ENCODE measurements around the gene CLDN19.
A peak's percentile ranks its signal among the peaks of the same experiment; 100 is the strongest.
"Not testable (repeated sequence)": the region's sequence is repeated elsewhere in the genome, so short reads cannot be mapped to it uniquely, and the experiment has no call there.

The CLDN19 gene

DNA sequence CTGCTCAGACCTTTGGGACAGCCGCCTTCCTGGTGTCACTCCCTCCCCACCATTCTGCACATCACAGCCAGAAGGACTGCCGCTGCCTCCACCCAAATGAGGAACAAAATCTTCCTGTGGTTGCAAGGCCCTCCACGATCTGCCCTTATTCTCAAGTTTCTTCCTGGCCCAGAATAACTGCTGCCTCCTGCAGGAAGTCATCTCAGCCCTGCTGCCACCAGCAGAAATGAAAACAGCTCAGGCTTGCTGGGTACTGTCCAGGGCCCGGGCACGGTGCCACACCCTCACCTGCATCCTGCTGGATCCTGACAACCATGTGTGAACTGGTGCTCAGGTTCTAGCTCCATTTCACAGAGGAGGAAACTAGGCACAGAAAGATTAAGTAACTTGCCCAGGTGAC, 2.8 kb downstream of the CLDN19 start:
- no peak for DNase-seq

DNA sequence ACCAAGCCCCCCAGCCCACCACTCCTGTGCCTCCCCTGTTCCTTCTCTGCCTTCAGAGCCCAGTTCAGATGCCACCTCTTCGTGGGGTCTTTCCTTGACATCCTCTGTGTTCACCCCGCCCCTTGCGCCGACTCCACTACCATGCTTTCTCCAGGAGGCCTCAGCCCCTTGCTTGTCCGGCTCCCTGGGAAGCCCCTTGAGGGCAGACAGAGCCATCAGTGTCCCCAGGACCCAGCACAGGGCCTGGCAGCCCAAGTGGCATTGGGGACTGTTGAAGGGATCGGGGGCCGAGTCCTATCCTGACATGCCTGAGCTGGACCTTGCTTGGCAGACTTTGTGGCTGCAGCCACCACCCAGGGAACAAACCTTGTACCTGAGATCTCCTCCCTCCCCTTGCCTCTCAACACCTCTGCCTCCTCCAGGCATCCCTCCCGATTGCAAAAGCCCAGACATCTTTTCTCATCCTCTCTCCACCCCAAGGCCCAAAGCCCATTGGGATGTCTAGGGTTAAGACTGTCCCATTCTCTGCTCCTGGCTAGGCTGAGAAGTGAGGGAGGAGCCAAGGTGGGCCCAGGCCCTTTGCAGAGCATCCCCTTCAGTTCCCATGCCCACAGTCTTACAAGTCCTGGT, 3.4 kb downstream of the CLDN19 start:
- DNase-seq = no peak

DNA sequence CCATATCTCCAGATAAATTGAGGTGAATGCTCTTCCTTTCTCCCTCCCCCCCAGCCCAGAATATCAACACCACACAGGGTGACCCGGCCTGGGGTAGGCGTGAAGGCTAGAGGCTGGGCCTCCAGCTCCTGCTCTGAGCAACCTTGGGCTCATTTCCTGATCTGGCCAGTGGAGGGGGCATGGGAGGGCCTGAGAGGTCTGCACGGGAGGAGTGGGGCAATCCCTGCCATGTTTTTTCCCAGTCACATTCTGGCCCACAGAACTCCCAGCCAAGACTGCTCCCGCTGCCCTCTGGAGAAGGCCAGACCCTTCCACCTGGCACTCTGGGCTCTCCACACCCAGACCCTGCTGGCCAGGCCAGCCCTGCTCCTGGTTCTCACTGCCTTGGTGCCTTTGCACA, 3.9 kb downstream of the CLDN19 start:
- DNase-seq = no peak

DNA sequence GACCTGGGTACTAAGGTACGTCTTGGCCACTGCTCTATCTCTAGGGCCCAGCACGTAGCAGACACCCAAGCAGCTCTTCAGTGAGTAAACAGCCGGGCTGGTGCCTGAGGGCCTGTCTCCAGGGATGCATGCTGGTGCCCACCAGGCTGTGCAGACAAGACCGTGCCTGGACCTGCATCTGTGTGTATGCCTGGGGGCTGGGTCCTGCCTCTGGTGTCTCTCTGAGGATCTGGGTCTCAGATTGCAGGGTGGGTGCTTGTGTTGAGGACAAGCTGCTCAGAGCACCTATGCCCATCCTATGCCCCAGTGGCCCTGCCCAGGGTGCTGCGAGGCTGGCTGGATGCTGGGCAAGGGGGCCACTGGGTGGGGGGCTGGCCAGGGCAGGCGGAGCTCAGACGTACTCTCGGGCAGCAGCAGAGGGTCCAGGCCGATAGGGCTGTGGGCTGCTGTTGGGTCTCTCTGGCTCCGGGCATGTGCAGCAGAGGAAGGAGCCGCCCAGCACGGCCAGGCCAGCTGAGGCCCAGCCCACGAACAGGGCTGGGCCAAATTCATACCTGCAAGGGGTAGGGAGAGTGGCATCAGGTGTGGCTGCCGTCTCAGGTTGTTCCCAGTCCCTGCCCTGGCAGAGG, 4.4 kb downstream of the CLDN19 start:
- DNase-seq = no peak

DNA sequence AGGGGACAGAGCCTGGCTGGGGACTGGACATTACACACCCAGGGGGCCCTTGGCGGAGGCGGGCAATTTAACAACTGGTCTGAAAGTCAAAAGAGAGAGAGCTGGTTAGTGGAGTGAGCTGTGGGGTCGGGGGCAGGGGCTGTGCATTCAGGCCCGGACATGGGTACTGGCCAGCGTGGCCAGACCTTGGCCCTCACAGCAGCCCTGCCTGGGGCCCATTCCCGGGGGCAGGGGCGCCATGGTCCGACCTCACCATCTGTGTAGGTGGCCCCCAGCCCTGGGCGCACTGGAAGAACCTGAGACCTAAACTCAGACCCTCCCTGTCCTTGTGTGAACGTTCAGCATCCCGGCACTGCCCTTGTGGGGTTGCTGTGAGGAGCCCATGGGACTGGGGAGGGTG, 5.0 kb downstream of the CLDN19 start:
- DNase-seq = no peak

DNA sequence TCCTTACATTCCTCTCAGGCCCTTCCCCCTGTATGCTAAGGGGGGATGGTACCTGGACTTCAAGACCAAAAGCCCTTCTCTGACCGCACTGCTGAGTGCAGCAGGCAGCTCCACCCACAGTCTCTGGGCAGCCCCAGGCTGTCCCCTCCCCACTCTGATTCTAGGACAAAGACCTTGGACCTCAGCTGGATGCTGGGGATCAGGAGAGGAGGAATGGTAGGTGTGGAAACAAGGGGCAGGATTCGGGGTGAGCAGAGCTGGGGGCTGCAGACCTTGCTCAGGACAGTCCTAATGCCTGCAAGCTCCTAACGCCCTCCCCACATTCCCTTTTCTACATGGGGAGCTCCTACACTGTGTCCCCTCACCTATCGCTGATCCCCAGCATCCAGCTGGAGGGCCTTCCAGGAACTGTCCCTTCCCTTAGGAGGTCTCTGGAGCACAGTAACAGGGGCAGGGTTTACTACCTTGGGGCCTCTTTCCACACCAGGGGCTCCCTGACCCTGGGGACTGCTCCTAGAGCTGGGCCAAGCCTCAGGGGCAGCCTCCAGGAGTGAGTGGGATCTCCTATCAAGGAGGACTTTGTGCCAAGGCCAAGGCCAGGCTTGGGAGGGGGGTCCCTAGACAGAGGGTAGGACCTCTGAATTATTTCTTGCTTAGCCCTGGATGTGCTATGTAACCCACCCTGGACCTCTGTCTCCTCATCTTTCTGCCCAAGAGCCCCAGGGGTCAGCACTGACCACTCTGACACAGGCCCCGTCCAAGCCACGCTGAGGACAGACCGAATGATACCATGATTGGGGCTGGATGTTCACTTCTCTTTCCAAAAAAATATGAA, 5.6 kb downstream of the CLDN19 start:
- DNase-seq = no peak

DNA sequence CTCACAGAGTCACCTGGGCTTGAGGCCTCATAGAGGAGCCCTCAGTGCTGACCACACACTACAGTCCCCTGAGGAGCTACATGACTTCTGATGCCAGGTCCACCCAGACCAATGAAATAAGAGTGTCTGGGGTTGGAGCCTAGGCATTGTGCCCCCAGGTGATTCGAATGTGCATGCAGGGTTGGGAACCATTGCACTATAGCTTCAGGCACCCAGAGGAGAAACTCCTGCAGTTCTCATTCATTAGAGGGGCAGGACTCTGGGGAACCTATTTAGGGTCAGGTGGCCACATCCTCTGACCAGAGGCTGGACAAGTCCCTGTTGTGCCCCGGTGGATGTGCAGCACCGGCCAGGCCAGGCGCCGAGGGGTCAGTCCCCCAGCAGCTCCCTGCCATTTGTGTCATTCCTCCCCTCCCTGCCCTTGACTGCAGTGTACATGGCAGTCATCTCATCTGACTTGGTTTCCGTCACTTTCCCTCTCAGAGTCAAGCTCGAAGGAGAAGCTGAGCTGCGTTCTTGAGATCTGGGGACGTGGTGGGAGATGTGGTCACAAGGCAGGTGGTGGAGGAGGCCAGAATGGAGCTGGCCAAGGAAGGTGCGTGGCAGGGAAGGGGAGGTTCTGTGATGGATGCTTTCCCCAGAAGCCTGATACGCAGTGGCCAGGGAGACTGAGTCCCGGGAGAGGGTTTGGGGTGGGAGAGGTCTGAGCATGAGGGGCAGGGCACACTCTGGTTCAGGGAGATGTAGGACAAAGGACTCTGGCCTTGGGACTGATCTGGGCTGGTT, 6.4 kb downstream of the CLDN19 start:
- no peak for DNase-seq

DNA sequence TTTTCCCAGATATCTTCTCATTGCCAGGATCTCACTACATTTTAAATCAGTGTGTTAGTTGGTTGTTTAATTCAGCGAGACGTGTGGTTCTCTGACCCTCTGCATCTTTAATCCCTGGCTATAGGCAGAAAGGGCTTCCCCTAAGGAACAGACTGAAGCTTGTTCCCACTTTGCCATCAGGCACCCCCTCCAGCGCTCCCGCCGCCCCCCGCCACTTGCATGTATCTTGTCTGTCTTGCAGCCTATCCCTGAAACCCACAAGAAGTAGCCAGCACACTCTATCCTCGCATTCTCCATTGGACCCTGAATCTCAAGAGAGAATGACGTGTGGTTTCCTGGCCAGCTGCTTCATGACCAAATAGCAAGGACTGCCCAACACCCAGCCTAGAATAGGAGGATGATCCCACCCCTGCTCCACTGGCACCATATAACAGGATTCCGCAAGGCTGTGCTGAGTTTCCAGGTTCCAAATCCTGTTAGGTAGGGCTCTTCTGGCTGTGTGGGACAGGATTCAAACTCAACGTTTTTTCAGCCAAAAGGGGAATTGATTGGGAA, 7.8 kb downstream of the CLDN19 start:
- DNase-seq = no peak

DNA sequence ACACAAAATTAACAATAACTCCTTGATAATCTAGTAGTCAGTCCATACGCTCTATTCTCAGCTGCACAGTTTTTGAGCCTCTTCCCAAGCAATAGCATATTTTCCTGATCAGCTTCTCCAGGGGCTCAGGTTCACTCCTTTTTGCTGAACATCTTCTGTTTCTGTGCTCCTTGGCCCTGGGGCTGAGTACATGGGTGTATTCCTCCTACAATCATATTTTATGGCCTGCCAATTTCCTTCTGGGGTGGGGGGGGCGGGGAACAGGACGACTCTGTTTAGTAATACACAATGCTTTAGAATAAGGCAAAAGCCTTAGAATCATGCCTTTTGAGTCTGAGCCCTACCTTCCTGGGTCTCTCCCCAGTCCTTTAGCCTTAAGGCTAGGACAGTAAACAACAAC, 8.5 kb downstream of the CLDN19 start:
- DNase-seq = no peak

DNA sequence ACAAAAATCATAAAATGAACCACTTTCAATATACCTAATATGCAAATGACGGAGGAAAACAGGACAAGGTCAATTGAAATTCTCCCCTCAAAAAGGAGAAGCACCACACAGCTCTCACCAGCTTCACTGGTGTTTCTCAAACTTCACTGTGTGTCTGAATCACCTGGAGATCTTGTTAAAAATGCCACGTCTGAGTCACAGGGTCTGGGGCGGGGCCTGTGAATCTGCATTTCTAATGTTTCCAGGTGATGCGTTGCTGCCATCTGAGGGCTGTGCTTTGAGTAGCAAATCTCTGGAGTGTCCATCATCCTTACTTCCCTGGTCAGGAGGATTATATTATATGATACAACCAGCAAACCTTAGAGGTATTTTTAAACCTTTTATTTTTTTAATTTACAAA, 9.0 kb downstream of the CLDN19 start:
- DNase-seq = no peak

DNA sequence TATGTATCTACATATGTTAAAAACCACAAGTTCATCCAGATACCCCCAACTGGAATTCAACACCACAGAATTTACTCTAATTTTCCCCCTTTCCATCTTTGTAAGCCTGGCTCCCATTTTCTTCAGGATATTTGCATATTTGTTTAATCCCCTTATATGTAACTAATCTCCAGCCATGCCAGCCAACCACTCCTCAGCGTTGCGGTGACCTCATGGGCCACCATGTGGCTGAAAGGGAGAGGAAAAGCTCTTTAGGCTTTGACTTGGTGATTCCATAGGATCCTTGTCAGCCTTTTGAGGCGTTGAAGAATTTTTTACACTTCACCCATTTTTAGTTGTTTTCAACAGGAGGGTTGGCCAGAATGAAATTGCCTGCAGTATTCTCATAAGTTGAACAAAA, 10.0 kb downstream of the CLDN19 start:
- no peak for DNase-seq

DNA sequence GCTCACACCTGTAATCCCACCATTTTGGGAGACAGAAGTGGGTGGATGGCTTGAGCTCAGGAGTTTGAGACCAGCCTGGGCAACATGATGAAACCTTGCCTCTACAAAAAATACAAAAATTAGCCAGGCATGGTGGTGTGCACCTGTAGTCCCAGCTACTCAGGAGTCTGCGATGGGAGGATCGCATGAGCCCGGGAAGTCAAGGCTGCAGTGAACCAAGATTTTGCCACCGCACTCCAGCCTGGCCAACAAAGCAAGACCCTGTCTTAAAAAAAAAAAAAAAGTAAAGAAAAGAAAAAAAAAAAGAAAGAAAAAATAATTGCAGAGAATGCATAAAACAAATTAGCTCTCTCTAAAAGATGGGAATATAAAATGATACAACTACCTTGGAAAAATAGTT, 14.2 kb downstream of the CLDN19 start:
- DNase-seq = not testable (repeated sequence)

DNA sequence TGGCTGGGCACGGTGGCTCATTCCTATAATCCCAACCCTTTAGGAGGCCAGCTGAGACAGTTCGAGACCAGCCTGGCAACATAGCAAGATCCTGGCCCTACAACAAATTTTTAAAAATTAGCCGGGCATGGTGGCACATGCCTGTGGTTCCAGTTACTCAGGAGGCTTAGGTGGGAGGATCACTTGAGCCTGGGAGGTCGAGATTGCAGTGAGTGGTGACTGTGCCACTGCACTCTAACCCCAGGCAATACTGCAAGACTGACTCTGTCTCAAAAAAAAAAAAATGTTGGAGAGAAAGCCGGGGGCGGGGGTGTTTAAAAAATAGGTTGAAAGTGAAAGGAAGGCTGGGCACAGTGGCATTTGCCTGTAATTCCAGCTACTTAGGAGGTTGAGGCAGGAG, 16.5 kb downstream of the CLDN19 start:
- no peak for DNase-seq

DNA sequence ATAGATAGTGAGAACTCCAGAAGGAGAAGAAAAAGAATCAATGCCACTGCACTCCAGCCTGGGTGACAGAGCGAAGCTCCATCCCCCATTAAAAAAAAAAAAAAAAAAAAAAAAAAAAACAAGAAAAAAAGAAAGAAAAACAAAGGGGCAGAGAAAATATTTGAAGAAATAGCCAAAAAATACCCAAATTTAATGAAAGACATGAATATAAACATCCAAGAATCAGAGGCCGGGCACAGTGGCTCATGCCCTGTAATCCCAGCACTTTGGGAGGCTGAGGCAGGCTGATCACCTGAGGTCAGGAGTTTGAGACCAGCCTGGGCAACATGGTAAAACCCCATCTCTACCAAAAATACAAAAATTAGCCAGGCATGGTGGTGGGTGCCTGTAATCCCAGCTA, 17.6 kb downstream of the CLDN19 start:
- not testable (repeated sequence) for DNase-seq

DNA sequence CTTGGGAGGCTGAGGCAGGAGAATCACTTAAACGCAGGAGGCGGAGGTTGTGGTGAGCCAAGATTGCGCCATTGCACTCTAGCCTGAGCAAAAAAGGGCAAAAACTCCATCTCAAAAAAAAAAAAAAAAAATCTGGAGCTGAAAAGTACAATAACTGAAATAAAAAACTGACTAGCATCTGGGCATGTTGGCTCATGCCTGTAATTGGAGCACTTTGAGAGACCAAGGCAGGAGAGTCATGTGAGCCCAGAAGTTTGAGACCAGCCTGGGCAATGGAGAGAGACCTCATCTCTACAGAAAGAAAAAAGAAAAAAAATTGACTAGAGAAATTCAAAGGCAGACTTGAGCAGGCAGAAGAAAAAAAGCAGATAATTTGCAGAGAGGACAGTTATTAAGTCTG, 18.1 kb downstream of the CLDN19 start:
- DNase-seq = no peak

DNA sequence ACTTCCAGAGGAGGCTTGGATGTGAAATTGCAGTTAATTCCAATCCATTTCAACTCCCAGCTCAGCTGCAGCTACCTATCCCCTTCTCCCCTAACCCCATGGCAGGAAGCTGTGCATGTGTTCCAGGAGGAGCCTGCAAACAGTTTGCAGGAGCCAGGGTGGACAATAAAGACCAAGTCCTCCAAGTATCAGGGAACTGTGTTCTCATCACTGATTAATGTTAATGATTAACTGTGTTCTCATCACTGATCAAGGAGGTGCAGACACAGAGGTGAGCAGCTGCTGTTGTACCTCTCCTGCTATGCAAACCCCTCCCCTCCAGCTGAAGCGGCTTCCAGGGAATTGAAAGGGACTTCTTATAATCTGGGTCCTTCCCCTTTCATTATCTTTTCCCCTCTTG, 19.2 kb downstream of the CLDN19 start:
- peak; percentile 61 for DNase-seq

DNA sequence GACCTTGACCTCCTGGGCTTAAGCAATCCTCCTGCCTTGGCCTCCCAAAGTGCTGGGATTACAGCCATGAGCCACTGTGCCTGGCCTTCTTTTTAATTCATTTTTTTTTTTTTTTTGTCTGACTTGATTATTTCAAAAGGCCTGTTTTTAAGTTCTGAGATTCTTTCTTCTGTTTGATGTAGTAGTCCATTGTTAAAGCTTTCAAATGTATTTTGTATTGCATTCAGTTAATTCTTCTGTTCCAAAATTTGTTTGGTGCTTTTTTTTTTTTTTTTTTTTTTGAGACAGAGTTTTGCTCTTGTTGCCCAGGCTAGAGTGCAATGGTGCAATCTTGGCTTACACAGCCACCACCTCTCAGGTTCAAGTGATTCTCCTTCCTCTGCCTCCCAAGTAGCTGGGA, 25.6 kb downstream of the CLDN19 start:
- DNase-seq = not testable (repeated sequence)

DNA sequence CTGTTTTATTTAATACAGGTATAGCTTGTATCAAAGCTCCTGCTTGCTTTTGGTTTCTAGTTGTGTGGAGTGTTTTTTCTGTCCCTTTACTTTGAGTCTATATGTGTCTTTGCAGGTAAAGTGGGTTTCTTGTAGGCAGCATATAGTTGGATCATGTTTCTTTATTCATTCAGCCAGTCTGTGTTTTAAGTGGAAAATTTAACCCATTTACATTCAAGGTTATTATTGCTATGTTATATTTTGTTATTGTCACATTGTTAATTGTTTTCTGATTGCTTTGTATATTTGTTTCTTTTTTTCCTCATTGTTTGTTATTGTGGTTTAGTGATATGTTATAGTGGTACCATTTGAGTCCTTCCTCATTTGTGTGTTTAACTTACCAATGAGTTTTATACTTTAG, 26.7 kb downstream of the CLDN19 start:
- no peak for DNase-seq

DNA sequence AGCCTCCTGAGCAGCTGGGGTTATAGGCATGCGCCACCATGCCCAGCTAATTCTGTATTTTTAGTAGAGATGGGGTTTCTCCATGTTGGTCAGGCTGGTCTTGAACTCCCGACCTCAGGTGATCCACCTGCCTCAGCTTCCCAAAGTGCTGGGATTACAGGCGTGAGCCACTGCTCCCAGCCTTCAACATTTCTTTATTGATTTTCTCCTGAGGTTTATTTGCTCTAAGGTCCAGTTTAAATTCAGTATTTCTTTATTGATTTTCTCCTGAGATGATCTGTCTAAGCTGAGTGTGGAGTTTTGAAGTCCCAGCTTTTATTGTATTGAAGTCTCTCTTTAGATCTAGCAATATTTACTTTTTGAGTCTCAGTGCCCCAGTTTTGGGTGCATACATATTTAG, 27.2 kb downstream of the CLDN19 start:
- DNase-seq = not testable (repeated sequence)

DNA sequence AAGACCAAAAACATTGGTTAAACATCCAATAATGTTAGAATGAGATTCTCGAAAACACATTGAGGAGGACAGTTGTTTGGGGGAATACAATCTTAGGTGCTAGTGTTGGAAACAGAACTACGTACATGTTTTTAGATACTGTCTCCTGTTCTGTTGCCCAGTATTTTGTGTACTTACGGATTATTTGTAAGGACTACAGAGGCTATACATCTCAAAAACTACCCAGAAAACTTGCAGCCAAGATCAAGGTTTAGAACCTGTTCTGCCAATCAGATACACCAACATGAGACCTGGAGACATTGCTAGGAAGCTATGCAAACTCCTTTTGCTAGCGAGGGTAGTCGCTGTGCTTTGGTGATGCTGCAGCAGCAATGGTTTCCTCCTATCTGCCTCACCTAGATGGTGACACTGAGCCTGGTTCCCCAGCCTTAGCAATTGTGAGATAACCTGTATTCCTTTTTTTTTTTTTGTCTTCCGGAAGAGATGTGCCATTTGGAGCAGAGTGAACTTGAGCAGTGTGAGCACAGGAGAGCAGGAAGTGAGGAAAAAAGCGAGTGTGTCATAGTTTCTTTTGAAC, 36.1 kb downstream of the CLDN19 start:
- no peak for DNase-seq

DNA sequence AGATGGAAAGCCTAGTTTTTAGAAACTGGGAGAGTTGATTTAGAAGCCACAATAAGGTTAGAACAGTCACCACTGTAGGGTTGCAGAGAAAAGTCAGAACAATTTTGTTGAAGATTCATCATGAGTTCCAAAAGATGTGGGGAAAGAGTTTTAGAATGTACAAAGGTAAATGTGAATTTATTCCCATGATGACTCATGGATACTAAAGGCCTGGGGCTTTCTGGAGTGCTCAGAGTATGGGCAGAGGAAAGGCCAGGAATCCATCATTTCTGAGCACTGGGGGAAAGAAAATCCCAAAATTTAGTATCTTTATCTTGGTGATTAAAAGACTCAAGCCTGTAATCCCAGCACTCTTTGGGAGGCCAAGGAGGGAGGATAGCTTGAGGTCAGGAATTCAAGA, 40.0 kb downstream of the CLDN19 start:
- no peak for DNase-seq

DNA sequence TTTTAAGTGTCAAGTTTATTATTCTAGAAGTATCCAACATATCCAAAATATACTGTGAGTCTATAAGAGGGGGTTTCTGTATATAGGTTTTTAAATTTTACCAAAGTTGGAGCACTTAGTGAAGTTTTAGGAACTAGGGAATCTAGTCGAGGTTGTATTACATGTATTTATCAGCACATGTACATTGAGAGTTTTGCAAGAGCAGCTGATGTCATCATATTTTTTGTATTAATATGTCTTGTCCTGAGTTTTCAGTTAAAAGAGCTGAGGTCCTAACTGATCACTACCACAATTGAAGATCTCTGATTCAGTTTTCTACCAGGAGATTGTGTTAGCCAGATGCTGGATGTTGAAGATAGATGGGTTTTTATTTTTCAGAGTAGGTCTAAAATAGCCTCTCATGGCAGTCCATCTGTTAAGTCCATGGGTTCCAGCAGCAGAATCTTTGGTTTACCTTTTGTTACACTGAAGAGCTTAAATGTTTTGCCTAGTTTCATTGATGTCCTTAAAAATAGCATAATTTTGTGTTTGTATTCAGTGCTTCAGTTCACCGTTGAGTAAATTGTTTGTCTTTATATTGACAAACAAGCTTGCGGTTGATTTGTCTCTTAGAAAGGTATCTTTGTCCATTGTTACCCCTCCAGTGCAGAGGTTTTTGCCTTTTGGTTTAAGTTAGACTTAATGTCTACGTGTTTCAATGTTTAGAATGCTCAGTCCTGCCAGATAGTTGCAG, 41.8 kb downstream of the CLDN19 start:
- no peak for DNase-seq

Measured in NCI-H526 treated with DMSO at 0.1 percent for 48 hours (cell line).